RWPE2 (cell line): Measurements from ENCODE around the gene AFF1.
"Not testable (repeated sequence)": the region's sequence is repeated elsewhere in the genome, so short reads cannot be mapped to it uniquely, and the experiment has no call there.

ENCODE experiments used
- ATAC-seq: fragments of 200-7000 bp; cut with Tn5 transposase; 3 replicates; pipeline ENCODE4 v1.9.1; 2021; ENCODE audit warnings: low read depth
- DNase-seq: peaks from one replicate; pipeline ENCODE4 v3.0.0-alpha.2; 2020; ENCODE audit warnings: low spot score
- H3K27ac ChIP-seq: fragments of 450-650 bp; 2 replicates; pipeline ENCODE4 v1.5.1; 2017; ENCODE audit warnings: mild to moderate bottlenecking; ENCODE audit not compliant: poor library complexity, severe bottlenecking
- H3K27me3 ChIP-seq: fragments of 250-450 bp; sonication (Bioruptor Pico); 2 replicates; pipeline ENCODE4 v1.5.1; 2021; ENCODE audit warnings: mild to moderate bottlenecking, moderate library complexity; ENCODE audit not compliant: insufficient read depth, poor library complexity, severe bottlenecking
- H3K36me3 ChIP-seq: fragments of 250-450 bp; sonication (Bioruptor Pico); 2 replicates; pipeline ENCODE4 v1.5.1; 2020; ENCODE audit warnings: low read depth, mild to moderate bottlenecking, moderate library complexity
- H3K4me1 ChIP-seq: fragments of 250-450 bp; sonication (Bioruptor Pico); 2 replicates; pipeline ENCODE4 v1.5.1; 2021; ENCODE audit warnings: mild to moderate bottlenecking, moderate library complexity; ENCODE audit not compliant: insufficient read depth, poor library complexity, severe bottlenecking
- H3K4me3 ChIP-seq: fragments of 250-450 bp; sonication (Bioruptor Pico); 2 replicates; pipeline ENCODE4 v1.5.1; 2021; ENCODE audit warnings: mild to moderate bottlenecking, moderate library complexity; ENCODE audit not compliant: severe bottlenecking
- H3K9me3 ChIP-seq: fragments of 250-450 bp; sonication (Bioruptor Pico); 2 replicates; pipeline ENCODE4 v1.5.1; 2021; ENCODE audit warnings: mild to moderate bottlenecking, moderate library complexity; ENCODE audit not compliant: severe bottlenecking
- CTCF ChIP-seq: fragments of 450-650 bp; IDR thresholded peaks from one replicate; pipeline ENCODE4 v1.5.1; 2017; ENCODE audit warnings: mild to moderate bottlenecking, moderate library complexity; ENCODE audit not compliant: poor library complexity, severe bottlenecking

The AFF1 gene

DNA sequence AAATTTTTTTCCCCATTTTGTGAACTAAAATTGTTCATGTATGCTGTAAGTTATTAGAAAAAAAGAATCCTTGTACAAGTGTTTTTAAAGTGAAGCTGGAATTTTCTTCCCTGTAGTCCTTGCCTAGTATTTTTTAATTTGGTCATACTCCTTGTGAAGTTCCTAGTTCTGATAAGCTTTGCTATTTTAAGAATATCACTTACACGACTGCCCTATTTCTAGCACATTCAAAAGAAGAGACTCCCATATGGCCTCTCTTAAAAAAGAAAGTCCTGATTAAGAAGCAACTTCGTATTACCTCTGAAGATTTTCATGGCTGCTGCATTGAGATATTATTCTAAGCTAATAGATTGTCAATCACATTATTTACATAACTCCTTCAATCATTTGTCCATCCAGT lies 198.4 kb downstream of the AFF1 start:
- Histone ChIP-seq H3K4me3 (no peak overlapping the region), H3K9me3 (no peaks in the 10 kb centered on the region), H3K27me3 (no peaks in the 10 kb centered on the region), H3K27ac (no peak overlapping the region), H3K36me3 (peaks cover 59% of the 10 kb centered on the region), H3K4me1 (no peaks in the 10 kb centered on the region)
- no peak for ATAC-seq
- no peak for TF ChIP-seq CTCF
- DNase-seq = no peak

DNA sequence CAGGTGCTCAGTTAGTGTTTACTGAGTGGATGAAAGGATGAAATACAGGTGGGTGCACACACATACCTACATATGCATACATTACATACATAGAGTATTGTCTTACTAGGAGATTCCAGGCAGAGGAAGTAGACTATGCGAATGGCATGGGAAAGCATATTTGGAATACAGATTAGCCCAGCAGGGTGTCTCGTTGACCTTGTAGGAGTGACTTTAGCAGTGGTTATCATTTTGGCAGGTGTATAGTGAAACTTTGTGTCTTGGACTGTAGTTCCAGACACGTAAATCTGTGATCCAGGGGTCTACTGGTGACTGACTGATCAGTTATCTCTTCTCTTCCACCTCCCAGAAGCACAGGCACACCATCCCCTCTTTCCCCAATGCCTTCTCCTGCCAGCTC lies 199.3 kb downstream of the AFF1 start:
- peaks cover 55% of the 10 kb centered on the region for H3K36me3 ChIP-seq
- no peaks in the 10 kb centered on the region for H3K4me1 ChIP-seq
- ATAC-seq (no peak), DNase-seq (no peak)
- no peak for TF ChIP-seq CTCF
- no peak overlapping the region for H3K4me3 ChIP-seq
- no peak overlapping the region for H3K27ac ChIP-seq
- H3K27me3 ChIP-seq = no peaks in the 10 kb centered on the region
- H3K9me3 ChIP-seq = no peaks in the 10 kb centered on the region

- Histone ChIP-seq H3K4me3 (no peak overlapping the region), H3K27me3 (no peaks in the 10 kb centered on the region), H3K9me3 (no peaks in the 10 kb centered on the region), H3K4me1 (no peaks in the 10 kb centered on the region), H3K36me3 (peaks cover 12% of the 10 kb centered on the region), H3K27ac (no peak overlapping the region)
- DNase-seq (no peak), ATAC-seq (no peak)
- no peak for TF ChIP-seq CTCF
Measured at GRCh38 chr4:87141428-87141827, 206.6 kb downstream of the AFF1 start.

- DNase-seq (no peak), ATAC-seq (no peak)
- TF ChIP-seq CTCF = no peak
- Histone ChIP-seq H3K4me3 (no peak overlapping the region), H3K36me3 (peaks cover 10% of the 10 kb centered on the region; the same call in 1 of the 2 replicates), H3K4me1 (no peaks in the 10 kb centered on the region), H3K27ac (no peak overlapping the region), H3K27me3 (no peaks in the 10 kb centered on the region), H3K9me3 (no peaks in the 10 kb centered on the region)
Measured at GRCh38 chr4:87144356-87144755, 209.5 kb downstream of the AFF1 start.

DNA sequence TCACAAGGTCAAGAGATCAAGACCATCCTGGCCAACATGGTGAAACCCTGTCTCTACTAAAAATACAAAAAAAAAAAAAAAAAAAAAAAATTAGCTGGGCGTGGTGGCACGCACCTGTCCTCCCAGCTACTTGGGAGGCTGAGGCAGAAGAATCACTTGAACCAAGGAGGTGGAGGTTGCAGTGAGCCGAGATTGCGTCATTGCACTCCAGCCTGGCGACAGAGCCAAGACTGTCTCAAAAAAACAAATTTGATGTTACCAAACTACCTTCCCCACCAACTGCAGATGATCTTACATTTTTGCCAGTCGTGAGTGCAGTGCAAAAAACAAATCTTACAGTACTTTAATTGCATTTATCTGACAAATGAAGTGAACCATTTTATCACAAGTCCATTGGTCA lies 211.1 kb downstream of the AFF1 start:
- not testable (repeated sequence) for DNase-seq, ATAC-seq, H3K36me3 ChIP-seq, H3K27me3 ChIP-seq, H3K4me1 ChIP-seq, H3K9me3 ChIP-seq, H3K4me3 ChIP-seq, H3K27ac ChIP-seq

- ATAC-seq = no peak
- no peaks in the 10 kb centered on the region for H3K27me3 ChIP-seq
- no peaks in the 10 kb centered on the region for H3K4me1 ChIP-seq
- DNase-seq = no peak
- H3K9me3 ChIP-seq = no peaks in the 10 kb centered on the region
- no peak for TF ChIP-seq CTCF
- H3K36me3 ChIP-seq = peaks cover 4% of the 10 kb centered on the region; the same call in 1 of the 2 replicates
- no peak overlapping the region for H3K27ac ChIP-seq
- no peak overlapping the region for H3K4me3 ChIP-seq
Measured at GRCh38 chr4:87147116-87147515, 212.3 kb downstream of the AFF1 start.
